HL-60 (cell line): ENCODE results near the gene CNOT6.

ENCODE experiments used
- CTCF ChIP-seq: IDR thresholded peaks from one replicate; pipeline ENCODE4 v1.5.1; 2011; ENCODE audit warnings: low read length, control low read depth, inconsistent platforms; ENCODE audit not compliant: insufficient read depth
- GABPA ChIP-seq: IDR thresholded peaks from 2 replicates; pipeline ENCODE4 v1.6.1; 2012; ENCODE audit warnings: low read depth

GRCh38 chr5:180623411-180623834, 129.2 kb downstream of the CNOT6 start:
- TF ChIP-seq CTCF (no peak), GABPA (no peak)
